Measurements from ENCODE around the gene ZNF660.

The ZNF660 gene

DNA sequence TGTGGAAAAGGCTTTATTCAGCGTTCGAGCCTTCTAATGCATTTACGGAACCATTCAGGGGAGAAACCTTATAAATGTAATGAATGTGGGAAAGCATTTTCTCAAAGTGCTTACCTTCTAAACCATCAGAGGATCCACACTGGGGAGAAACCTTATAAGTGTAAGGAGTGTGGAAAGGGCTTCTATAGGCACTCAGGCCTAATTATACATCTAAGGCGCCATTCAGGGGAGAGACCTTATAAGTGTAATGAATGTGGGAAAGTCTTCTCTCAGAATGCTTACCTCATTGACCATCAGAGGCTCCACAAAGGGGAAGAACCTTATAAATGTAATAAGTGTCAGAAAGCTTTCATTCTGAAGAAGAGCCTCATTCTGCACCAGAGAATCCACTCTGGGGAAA, 57.6 kb downstream of the ZNF660 start:
- DNase-seq: no peak

GRCh38 chr3:44643024-44643423, 58.3 kb downstream of the ZNF660 start:
- no peak for DNase-seq

GRCh38 chr3:44647771-44648170, 63.0 kb downstream of the ZNF660 start:
- no peak for DNase-seq

GRCh38 chr3:44648564-44649229, 63.9 kb downstream of the ZNF660 start, which contains the start of gene ZNF35:
TSS of gene ZNF35 (plus strand) at chr3:44648732. CDS start at chr3:44651068, 2,336 bp downstream.
- DNase-seq: peak; percentile 71
